Hepatocyte (in vitro differentiated cells): ENCODE measurements around the gene S100A14. TPM values are rescaled to one million over a fixed set of nuclear protein-coding genes. Genes with fewer than 3 reads are reported as not detected.

Experiments
- DNase-seq: peaks from one replicate; pipeline ENCODE4 v3.0.0-alpha.2; 2016; ENCODE audit warnings: low spot score
- H2AFZ ChIP-seq: fragments of 200-600 bp; sonication (generic); 2 replicates; pipeline ENCODE4 v1.6.0; 2016; ENCODE audit warnings: antibody characterized with exemption, mild to moderate bottlenecking
- H3K27ac ChIP-seq: fragments of 200-600 bp; sonication (generic); 2 replicates; pipeline ENCODE4 v1.5.1; 2016; ENCODE audit warnings: mild to moderate bottlenecking
- H3K27me3 ChIP-seq: fragments of 200-600 bp; sonication (generic); 2 replicates; pipeline ENCODE4 v1.6.1; 2016
- H3K36me3 ChIP-seq: fragments of 200-600 bp; sonication (generic); replicated peaks from 2 replicates; pipeline ENCODE4 v1.5.1; 2016; ENCODE audit warnings: low read depth; ENCODE audit not compliant: insufficient read depth
- H3K4me1 ChIP-seq: fragments of 200-600 bp; sonication (generic); 2 replicates; pipeline ENCODE4 v1.5.1; 2016; ENCODE audit warnings: mild to moderate bottlenecking, moderate library complexity; ENCODE audit not compliant: insufficient read depth
- H3K4me2 ChIP-seq: fragments of 200-600 bp; sonication (generic); 2 replicates; pipeline ENCODE4 v1.6.0; 2016
- H3K4me3 ChIP-seq: fragments of 200-600 bp; sonication (generic); 2 replicates; pipeline ENCODE4 v1.5.1; 2016; ENCODE audit warnings: mild to moderate bottlenecking
- H3K79me2 ChIP-seq: fragments of 200-600 bp; sonication (generic); 2 replicates; pipeline ENCODE4 v1.6.0; 2017; ENCODE audit warnings: mild to moderate bottlenecking
- H3K9me2 ChIP-seq: fragments of 200-600 bp; sonication (generic); replicated peaks from 2 replicates; pipeline ENCODE4 v1.6.0; 2017; ENCODE audit warnings: mild to moderate bottlenecking; ENCODE audit not compliant: insufficient read depth
- H3K9me3 ChIP-seq: fragments of 200-600 bp; sonication (generic); 2 replicates; pipeline ENCODE4 v1.5.1; 2016; ENCODE audit warnings: low read depth, mild to moderate bottlenecking
- H4K20me1 ChIP-seq: fragments of 200-600 bp; sonication (generic); 2 replicates; pipeline ENCODE4 v1.6.0; 2016; ENCODE audit warnings: mild to moderate bottlenecking; ENCODE audit not compliant: insufficient read depth, poor library complexity, severe bottlenecking
- CTCF ChIP-seq: fragments of 200-600 bp; sonication (generic); IDR thresholded peaks from 2 replicates; pipeline ENCODE4 v1.5.1; 2016; ENCODE audit warnings: antibody characterized with exemption, mild to moderate bottlenecking; ENCODE audit not compliant: poor library complexity
- EZH2 ChIP-seq: fragments of 200-600 bp; sonication (generic); IDR thresholded peaks from 2 replicates; pipeline ENCODE4 v1.6.1; 2016; ENCODE audit warnings: antibody characterized with exemption, mild to moderate bottlenecking, borderline replicate concordance
- EZH2phosphoT487 ChIP-seq: fragments of 200-600 bp; sonication (generic); IDR thresholded peaks from one replicate; pipeline ENCODE4 v1.6.1; 2018; ENCODE audit warnings: antibody characterized with exemption, mild to moderate bottlenecking, low read depth, moderate library complexity; ENCODE audit not compliant: unreplicated experiment, severe bottlenecking
- WGBS: methylation state at CpG from one replicate; pipeline ENCODE4 v1.1.6; 2016; ENCODE audit warnings: low lambda C conversion rate; ENCODE audit errors: missing lambda C conversion rate; 5-methylcytosine and 5-hydroxymethylcytosine counted together
- polyA plus RNA-seq: library from polyadenylated mRNA; unstranded; fragments of >200 nt; fragmentation: Nextera tagmentation; extraction: Ambion mirVana; gene quantifications from 2 replicates; pipeline ENCODE4 v1.2.1, GENCODE V29; 2016
- total RNA-seq: library from RNA; depleted of rRNA; stranded (reverse); fragments of >200 nt; gene quantifications from 2 replicates; pipeline ENCODE4 v1.2.3, GENCODE V29; 2014

Gene S100A14
- total and polyA plus RNA-seq, 2 experiments from 2014 or later = 94.9 to 112 TPM

DNA sequence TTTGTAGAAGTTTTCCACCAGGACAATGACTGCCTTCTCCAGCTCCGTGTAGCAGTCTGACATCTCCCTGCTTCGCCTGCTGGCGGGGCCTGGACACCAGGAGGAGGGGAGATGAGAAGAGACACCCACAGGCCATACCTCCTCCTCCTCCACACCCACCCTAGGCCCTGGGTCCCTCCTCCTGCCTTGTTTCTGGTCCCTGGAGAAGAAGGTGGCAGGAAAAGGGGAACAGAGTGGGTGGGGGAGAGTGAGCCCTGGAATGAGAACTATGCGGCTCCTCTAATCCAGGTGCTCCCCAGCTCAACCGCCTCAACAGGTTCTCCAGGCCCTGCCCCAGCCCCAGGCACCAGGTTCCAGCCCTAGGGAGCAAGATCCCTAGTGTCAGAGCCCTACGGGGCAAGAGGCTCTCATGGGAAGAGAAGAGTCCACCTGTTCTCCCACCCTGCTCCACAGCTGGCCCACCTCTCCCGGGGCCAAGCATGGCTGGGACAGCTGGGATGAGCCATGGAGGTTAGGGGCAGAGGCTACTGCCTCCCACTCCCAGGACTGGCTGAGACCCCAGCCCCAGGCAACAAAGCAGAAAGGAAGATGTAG is 7.9 kb downstream of the S100A14 start:
- Histone ChIP-seq H2AFZ (no peak overlapping the region), H3K27ac (peak overlapping the region; percentile 93), H3K36me3 (no peaks in the 10 kb centered on the region), H3K27me3 (no peaks in the 10 kb centered on the region), H3K4me1 (peaks cover 27% of the 10 kb centered on the region), H3K9me3 (no peaks in the 10 kb centered on the region), H4K20me1 (no peaks in the 10 kb centered on the region), H3K4me3 (no peak overlapping the region), H3K4me2 (peak overlapping the region; percentile 69), H3K9me2 (no peaks in the 10 kb centered on the region), H3K79me2 (peaks cover 25% of the 10 kb centered on the region)
- DNase-seq = no peak
- 80% methylated on average over 7 of the region's 7 CpGs for WGBS
- no peak for TF ChIP-seq CTCF
- TF ChIP-seq EZH2 = no peak
- no peak for TF ChIP-seq EZH2phosphoT487

- Histone ChIP-seq H3K4me3 (no peak overlapping the region), H3K4me1 (peaks cover 22% of the 10 kb centered on the region), H3K4me2 (no peak overlapping the region), H4K20me1 (no peaks in the 10 kb centered on the region), H3K27ac (no peak overlapping the region), H3K36me3 (no peaks in the 10 kb centered on the region), H3K79me2 (peaks cover 24% of the 10 kb centered on the region), H3K27me3 (no peaks in the 10 kb centered on the region), H2AFZ (no peak overlapping the region), H3K9me2 (no peaks in the 10 kb centered on the region), H3K9me3 (no peaks in the 10 kb centered on the region)
- 96% methylated on average over 8 of the region's 8 CpGs for WGBS
- no peak for TF ChIP-seq EZH2phosphoT487
- TF ChIP-seq CTCF = no peak
- no peak for TF ChIP-seq EZH2
- no peak for DNase-seq
Measured at GRCh38 chr1:153607381-153607780, 8.7 kb downstream of the S100A14 start.

GRCh38 chr1:153606194-153606593 is 9.9 kb downstream of the S100A14 start:
- Histone ChIP-seq H3K36me3 (no peaks in the 10 kb centered on the region), H3K4me2 (no peak overlapping the region), H3K27ac (no peak overlapping the region), H3K9me3 (no peaks in the 10 kb centered on the region), H3K79me2 (peaks cover 12% of the 10 kb centered on the region), H3K4me3 (no peak overlapping the region), H3K9me2 (no peaks in the 10 kb centered on the region), H3K27me3 (no peaks in the 10 kb centered on the region), H3K4me1 (peaks cover 18% of the 10 kb centered on the region), H2AFZ (no peak overlapping the region), H4K20me1 (no peaks in the 10 kb centered on the region)
- DNase-seq = no peak
- 94% methylated on average over 11 of the region's 11 CpGs for WGBS
- TF ChIP-seq EZH2 (no peak), CTCF (no peak), EZH2phosphoT487 (no peak)

DNA sequence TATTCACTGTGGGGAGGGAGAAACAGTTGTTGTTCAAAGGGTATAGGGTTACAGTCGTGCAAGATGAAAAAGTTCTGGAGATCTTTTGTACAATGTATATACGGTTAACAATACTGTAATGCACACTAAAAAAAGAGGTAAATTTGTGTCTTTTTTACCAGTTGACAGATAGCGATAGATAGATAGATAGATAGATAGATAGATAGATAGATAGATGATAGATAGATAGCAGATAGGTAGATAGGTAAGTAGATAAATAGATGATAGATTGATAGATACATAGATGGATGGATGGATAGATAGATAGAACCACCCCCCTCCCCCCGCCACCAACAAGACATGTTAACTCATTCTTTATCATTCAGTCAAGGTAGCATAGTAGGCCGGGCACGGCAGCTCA is 13.4 kb downstream of the S100A14 start:
- no peak overlapping the region for H2AFZ ChIP-seq
- H3K4me3 ChIP-seq = no peak overlapping the region
- H4K20me1 ChIP-seq = no peaks in the 10 kb centered on the region
- no peaks in the 10 kb centered on the region for H3K79me2 ChIP-seq
- H3K4me1 ChIP-seq = no peaks in the 10 kb centered on the region
- H3K27me3 ChIP-seq = no peaks in the 10 kb centered on the region
- no peak for DNase-seq
- H3K9me3 ChIP-seq = no peaks in the 10 kb centered on the region
- H3K9me2 ChIP-seq = no peaks in the 10 kb centered on the region
- WGBS = 90% methylated on average over 6 of the region's 6 CpGs
- H3K4me2 ChIP-seq = no peak overlapping the region
- H3K36me3 ChIP-seq = no peaks in the 10 kb centered on the region
- no peak for TF ChIP-seq CTCF
- TF ChIP-seq EZH2phosphoT487 = no peak
- TF ChIP-seq EZH2 = no peak
- H3K27ac ChIP-seq = no peak overlapping the region
